Limb (tissue), 2 donors: Measurements from ENCODE around the gene PDE6A.

Source experiments
- DNase-seq, 2 donors: peaks; one replicate each; pipeline ENCODE4 v3.0.0-alpha.2; 2016; ENCODE audit errors: extremely low spot score in 2 of 2

Gene PDE6A

GRCh38 chr5:149820012-149820411, 124.6 kb downstream of the PDE6A start:
- no peak for DNase-seq

GRCh38 chr5:149818116-149818515, 126.5 kb downstream of the PDE6A start:
- no peak for DNase-seq

GRCh38 chr5:149817539-149818060, 127.0 kb downstream of the PDE6A start:
- DNase-seq: no peak

- no peak for DNase-seq
Observed at GRCh38 chr5:149816661-149817060, 127.9 kb downstream of the PDE6A start.

- no peak for DNase-seq
Observed at GRCh38 chr5:149811453-149811852, 133.1 kb downstream of the PDE6A start.

GRCh38 chr5:149810856-149811255, 133.7 kb downstream of the PDE6A start:
- DNase-seq: no peak

- no peak for DNase-seq
Observed at GRCh38 chr5:149809931-149810691, 134.5 kb downstream of the PDE6A start.

GRCh38 chr5:149808264-149808982, 136.2 kb downstream of the PDE6A start:
- no peak for DNase-seq
